ENCODE measurements around the gene GSC2. TPM values are rescaled to one million over a fixed set of nuclear protein-coding genes. Genes with fewer than 3 reads are reported as not detected.

Gene GSC2
- total and polyA plus RNA-seq, 12 donors: not detected

DNA sequence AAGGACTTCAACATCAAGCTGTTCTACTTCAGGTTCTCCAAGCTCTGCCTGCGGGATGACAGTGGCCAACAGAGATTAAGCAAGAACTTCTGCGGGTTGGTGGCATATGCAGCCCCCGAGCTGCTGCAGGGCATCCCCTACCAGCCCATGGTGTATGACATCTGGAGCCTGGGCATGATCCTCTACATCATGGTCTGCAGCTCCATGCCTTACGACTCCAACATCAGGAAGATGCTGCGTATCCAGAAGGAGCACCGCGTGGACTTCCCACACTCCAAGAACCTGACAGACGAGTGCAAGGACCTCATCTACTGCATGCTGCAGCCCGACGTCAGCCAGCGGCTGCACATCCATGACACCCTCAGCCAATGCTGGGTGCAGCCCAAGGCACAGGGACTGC, 25.1 kb downstream of the GSC2 start:
- Histone ChIP-seq H3K4me1 (peaks cover 15 to 24% (median 21%) of the 10 kb centered on the region in 9 donors), H3K9me3 (no peaks in the 10 kb centered on the region), H3K4me3 (no peak overlapping the region), H3K36me3 (peaks cover 0 to 4% (median 0%) of the 10 kb centered on the region in 9 donors), H3K27ac (no peak overlapping the region), H3K27me3 (no peaks in the 10 kb centered on the region)
- ATAC-seq (no peak), DNase-seq (no peak)
- intact Hi-C loops (cut with DNase I): no loop called here
- TF ChIP-seq, protein P1, sequence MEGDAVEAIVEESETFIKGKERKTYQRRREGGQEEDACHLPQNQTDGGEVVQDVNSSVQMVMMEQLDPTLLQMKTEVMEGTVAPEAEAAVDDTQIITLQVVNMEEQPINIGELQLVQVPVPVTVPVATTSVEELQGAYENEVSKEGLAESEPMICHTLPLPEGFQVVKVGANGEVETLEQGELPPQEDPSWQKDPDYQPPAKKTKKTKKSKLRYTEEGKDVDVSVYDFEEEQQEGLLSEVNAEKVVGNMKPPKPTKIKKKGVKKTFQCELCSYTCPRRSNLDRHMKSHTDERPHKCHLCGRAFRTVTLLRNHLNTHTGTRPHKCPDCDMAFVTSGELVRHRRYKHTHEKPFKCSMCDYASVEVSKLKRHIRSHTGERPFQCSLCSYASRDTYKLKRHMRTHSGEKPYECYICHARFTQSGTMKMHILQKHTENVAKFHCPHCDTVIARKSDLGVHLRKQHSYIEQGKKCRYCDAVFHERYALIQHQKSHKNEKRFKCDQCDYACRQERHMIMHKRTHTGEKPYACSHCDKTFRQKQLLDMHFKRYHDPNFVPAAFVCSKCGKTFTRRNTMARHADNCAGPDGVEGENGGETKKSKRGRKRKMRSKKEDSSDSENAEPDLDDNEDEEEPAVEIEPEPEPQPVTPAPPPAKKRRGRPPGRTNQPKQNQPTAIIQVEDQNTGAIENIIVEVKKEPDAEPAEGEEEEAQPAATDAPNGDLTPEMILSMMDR (IDR thresholded peaks at IDR 0.05): no peak
- WGBS, 2 donors: 93 to 94% methylated on average over 11 of the region's 11 CpGs

DNA sequence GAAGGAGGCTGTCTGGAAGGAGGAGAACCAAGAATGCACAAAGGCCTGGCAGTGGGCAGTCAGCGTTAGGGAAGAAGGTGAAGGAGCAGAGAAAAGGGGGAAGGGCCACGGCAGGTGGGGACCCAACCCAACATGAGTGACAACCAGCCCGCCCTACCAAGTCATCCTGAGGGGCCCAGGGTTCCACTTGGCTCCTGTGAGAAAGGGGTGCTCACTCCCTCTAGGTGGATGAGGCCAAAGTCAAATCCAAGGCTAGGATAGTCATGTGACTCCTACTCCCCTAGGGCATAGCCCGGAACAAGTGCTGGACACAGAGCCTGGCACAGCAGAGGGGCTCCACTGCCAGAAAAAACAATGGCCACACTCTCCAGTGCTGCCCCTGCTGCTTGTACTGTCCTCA, 25.7 kb downstream of the GSC2 start:
- peaks cover 18 to 30% (median 28%) of the 10 kb centered on the region in 9 donors for H3K4me1 ChIP-seq
- no peak overlapping the region for H3K27ac ChIP-seq
- no peaks in the 10 kb centered on the region for H3K27me3 ChIP-seq
- H3K4me3 ChIP-seq: no peak overlapping the region
- DNase-seq (no peak), ATAC-seq (no peak)
- no peaks in the 10 kb centered on the region for H3K9me3 ChIP-seq
- peaks cover 0 to 5% (median 0%) of the 10 kb centered on the region in 9 donors for H3K36me3 ChIP-seq
- whole genome bisulfite sequencing, 2 donors: 70 to 82% methylated on average over 4 of the region's 4 CpGs
- intact Hi-C loops (cut with DNase I): no loop called here
- TF ChIP-seq, protein P1 (IDR thresholded peaks at IDR 0.05): no peak

DNA sequence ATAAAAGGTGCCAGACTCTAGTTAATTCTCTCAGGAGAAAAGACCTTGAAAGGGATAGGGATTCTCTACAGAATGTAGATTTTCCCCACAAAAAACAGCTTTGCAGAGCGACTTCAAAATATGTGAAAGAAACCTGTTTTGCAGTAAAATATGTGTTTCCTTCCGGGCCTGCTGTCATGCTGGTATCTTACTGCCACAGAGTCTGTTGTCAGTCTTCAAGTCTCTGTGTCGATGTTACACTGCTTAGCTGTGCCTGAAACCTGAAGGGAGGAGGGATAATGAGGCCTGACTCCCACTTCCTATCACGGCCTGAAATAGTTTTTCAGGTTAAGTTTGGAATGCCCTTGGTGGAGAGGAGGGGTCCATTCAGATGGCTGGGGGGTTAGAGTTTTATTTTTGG, 26.2 kb downstream of the GSC2 start:
- ATAC-seq: no peak
- Histone ChIP-seq H3K27ac (no peak overlapping the region), H3K27me3 (no peaks in the 10 kb centered on the region), H3K9me3 (no peaks in the 10 kb centered on the region), H3K4me1 (peaks cover 21 to 34% (median 32%) of the 10 kb centered on the region in 9 donors), H3K4me3 (no peak overlapping the region), H3K36me3 (peaks cover 0 to 5% (median 0%) of the 10 kb centered on the region in 9 donors)
- no peak for DNase-seq
- 82 to 89% methylated on average over 4 of the region's 4 CpGs for WGBS, 2 donors
- intact Hi-C loops (cut with DNase I): loop anchor here in 2 of 10 donors (2.0 kb wide), 1 partner anchor 21 kb away; the partner anchor contains the start of gene ESS2 (in 2 of the 2)
- TF ChIP-seq, protein P1 (IDR thresholded peaks at IDR 0.05): no peak

DNA sequence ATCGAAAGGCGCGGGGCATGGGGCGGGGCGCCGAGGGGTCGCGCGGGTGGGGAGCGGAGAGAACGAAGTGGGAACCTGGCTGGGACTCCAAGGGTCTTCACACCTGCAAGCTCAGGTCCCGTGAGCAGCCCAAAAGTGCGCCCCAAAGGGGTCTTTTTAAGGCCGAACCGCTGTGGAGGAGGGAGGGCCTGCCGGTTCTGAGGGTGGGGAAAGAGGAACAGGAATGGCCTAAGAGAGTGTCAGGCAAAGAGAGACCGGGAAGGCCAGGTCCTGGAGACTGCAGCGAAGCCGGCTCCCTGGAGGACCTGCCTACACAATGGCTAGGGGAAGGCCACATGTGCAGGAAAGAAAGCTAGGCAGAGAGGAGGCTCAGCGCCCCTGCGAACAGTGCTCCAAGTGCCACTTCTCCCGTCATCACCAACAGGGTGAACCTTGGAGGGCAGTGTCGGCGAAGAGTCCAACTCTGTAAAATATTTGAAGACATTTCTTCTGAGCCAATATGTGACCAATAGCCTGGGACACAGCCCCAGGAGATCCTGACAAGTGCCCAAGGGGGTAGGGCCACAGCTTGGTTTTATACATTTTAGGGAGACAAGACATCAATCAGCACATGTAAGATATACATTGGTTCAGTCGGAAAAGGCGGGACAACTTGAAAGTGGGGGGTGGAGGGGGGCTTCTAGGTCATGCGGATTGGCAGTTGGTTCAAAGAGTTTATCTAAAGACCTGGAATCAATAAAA, 27.2 kb downstream of the GSC2 start:
- peaks cover 0 to 10% (median 0%) of the 10 kb centered on the region in 9 donors for H3K36me3 ChIP-seq
- DNase-seq: no peak
- TF ChIP-seq, protein P1 (IDR thresholded peaks at IDR 0.05): no peak
- H3K4me1 ChIP-seq: peaks cover 25 to 45% (median 42%) of the 10 kb centered on the region in 9 donors
- WGBS, 2 donors: 18 to 19% methylated on average over 27 of the region's 27 CpGs
- H3K27me3 ChIP-seq: no peaks in the 10 kb centered on the region
- peak overlapping the region in 9 of 10 donors; percentile 7 to 96 (median 91) for H3K27ac ChIP-seq
- H3K9me3 ChIP-seq: no peaks in the 10 kb centered on the region
- H3K4me3 ChIP-seq: peak overlapping the region; percentile 40 to 98 (median 88)
- ATAC-seq: peak in 6 of 8 donors; percentile 2 to 51 (median 22)
- intact Hi-C loops (cut with DNase I): loop anchor here in 3 of 10 donors (1.0 to 2.0 kb wide), 2 partner anchors 21 to 22 kb away; partner anchors contain the start of gene ESS2 (in 3 of the 3)
